Measurements from ENCODE around the gene CRIP2. TPM values are rescaled to one million over a fixed set of nuclear protein-coding genes. Genes with fewer than 3 reads are reported as not detected.

CRIP2 gene
- total and polyA plus RNA-seq, 9 of the 15 experiments (the other 6 are each of a cell fraction or from before 2014, with no cell fraction given), result 0.18 to 2.0 (median 0.69) TPM; not detected in 1

GRCh38 chr14:105492971-105493871 lies 18.6 kb downstream of the CRIP2 start:
- H3K4me2 ChIP-seq (ENCODE audit: insufficient read depth, low read length), result no peak overlapping the region
- in situ Hi-C loops (cut with MboI), result no loop called here
- WGBS (ENCODE audit: insufficient coverage, low coverage, missing lambda C conversion rate), result 92% methylated on average over 6 of the region's 20 CpGs
- ChIA-PET POLR2A (interaction anchor here (1.1 to 2.1 kb wide), 2 partner anchors 8 to 19 kb away, joined by 3 to 15 read pairs; no protein-coding TSS in a partner anchor), CTCF (ENCODE audit: low intra/inter-chr PET ratio) (no interaction called here)
- BruUV-seq (replicated peaks), result no TSS peak
- H3K4me3 ChIP-seq, result no peak overlapping the region
- peaks cover 5% of the 10 kb centered on the region; the same call in 2 of the 3 replicates for H3K79me2 ChIP-seq (ENCODE audit: control insufficient read depth, insufficient read depth, low read length)
- no peak overlapping the region; a peak in 1 of 4 replicates for H3K9ac ChIP-seq (ENCODE audit: insufficient read depth in 1 of 2, low read depth in 2 of 2, low read length in 2 of 2)
- H2AFZ ChIP-seq (ENCODE audit: low read depth, low read length), result no peak overlapping the region
- H3K9me3 ChIP-seq (replicated peaks; ENCODE audit: control insufficient read depth, insufficient read depth, low read depth, low read length), result no peaks in the 10 kb centered on the region
- no peak overlapping the region for H3K27ac ChIP-seq (ENCODE audit: extremely low read depth, low read depth, low read length)
- FAIRE-seq (no peak), DNase-seq (ENCODE audit: extremely low read depth in 1 of 4, low spot score in 3 of 4) (no peak), ATAC-seq (no peak)
- no peaks in the 10 kb centered on the region for H3K27me3 ChIP-seq (ENCODE audit: control insufficient read depth in 2 of 2, insufficient read depth in 2 of 2, low read length in 2 of 2)
- H3K4me1 ChIP-seq (replicated peaks in 1 of 2; ENCODE audit: control insufficient read depth in 2 of 2, insufficient read depth in 2 of 2, low read length in 2 of 2), result peaks cover 0 to 83% of the 10 kb centered on the region in 2 experiments; a peak in 4 of 5 replicates
- peaks cover 6% of the 10 kb centered on the region for H4K20me1 ChIP-seq (replicated peaks; ENCODE audit: control insufficient read depth, insufficient read depth, low read length)
- intact Hi-C loops (cut with micrococcal nuclease), result no loop called here
- no peaks in the 10 kb centered on the region for H3K9me1 ChIP-seq (ENCODE audit: control insufficient read depth, insufficient read depth, low read length)
- TF ChIP-seq KDM4B (IDR thresholded peaks at IDR 0.05; ENCODE audit: borderline replicate concordance in 2 of 2, low read depth in 1 of 2) (no peak), ZBTB2 (IDR thresholded peaks at IDR 0.05) (no peak), SMAD3 (CRISPR knock-in tag; conservative IDR thresholded peaks at IDR 0.05) (no peak), PHF8 (IDR thresholded peaks at IDR 0.05; ENCODE audit: borderline replicate concordance, low read length) (no peak), PRMT5 (CRISPR knock-in tag; IDR thresholded peaks at IDR 0.05) (no peak), ATF3 (IDR thresholded peaks at IDR 0.05) (no peak), ATF3 (CRISPR knock-in tag; conservative IDR thresholded peaks at IDR 0.05) (no peak), NFE2L1 (tag; IDR thresholded peaks at IDR 0.05; ENCODE audit: borderline replicate concordance, low read depth) (no peak), TFE3 (CRISPR knock-in tag; IDR thresholded peaks at IDR 0.05) (no peak), CTCF (IDR thresholded peaks at IDR 0.05 in 2 of 3, conservative IDR thresholded peaks at IDR 0.05 in 1 of 3; ENCODE audit: insufficient read depth in 2 of 3, low read depth in 1 of 3, low read length in 3 of 3) (no peak), POLR2A (conservative IDR thresholded peaks at IDR 0.05) (no peak), NUFIP1 (IDR thresholded peaks at IDR 0.05; ENCODE audit: partially characterized antibody) (no peak)
- H3K36me3 ChIP-seq (ENCODE audit: control insufficient read depth, insufficient read depth, low read length), result peaks cover 2% of the 10 kb centered on the region; the same call in 1 of the 3 replicates
